ENCODE data around the gene LIMS2.

LIMS2 gene

GRCh38 chr2:127701193-127701650 is 25.9 kb upstream of the LIMS2 start, which contains the start of gene SFT2D3:
SFT2D3 (plus strand) TSS chr2:127701497; CDS start chr2:127701529, 32 bp downstream.
- DNase-seq (ENCODE audit: low read depth in 2 of 2) = peak; percentile 80 to 85

GRCh38 chr2:127700527-127701192 is 25.3 kb upstream of the LIMS2 start:
- no peak for DNase-seq (ENCODE audit: low read depth in 2 of 2)

DNA sequence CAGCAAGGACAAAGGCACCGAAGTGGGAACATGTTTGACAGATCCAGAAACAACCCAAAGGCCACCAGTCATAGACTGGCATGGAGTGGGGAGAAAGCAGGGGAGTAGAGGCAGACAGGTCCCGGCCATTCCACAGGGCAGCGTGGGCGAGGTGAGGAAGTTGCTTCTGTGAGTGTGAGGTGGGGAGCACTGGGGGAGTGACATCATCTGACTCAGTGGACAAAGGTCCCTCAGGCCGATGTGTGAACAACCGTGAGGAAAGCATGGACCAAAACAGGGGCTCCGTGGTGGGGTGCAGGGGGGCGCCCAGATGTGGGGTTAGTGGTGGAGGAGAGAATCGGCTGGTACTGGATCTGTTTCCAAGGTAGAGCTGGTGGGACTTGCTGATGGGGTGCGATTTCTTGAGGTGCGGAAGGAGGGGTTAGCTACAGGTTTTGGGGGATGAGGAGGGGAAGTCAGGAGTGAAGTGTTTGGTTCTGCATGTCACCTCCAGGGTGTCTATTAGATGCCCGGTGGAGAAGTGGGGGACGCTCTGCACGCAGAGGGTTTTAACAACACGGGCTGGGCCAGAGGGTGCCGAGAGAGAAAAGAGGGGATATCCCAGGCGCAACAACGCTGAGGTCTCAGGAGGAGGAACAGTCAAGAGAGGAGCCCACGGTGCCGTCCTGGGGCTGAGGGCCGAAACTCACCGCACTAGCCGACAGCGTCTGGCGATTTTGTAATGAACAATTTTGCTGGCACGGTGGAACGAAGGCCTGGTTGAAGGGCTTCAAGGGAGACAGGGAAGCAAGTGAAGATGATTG is 23.4 kb upstream of the LIMS2 start:
- DNase-seq (ENCODE audit: low read depth in 2 of 2) = no peak

- DNase-seq (ENCODE audit: low read depth in 2 of 2) = no peak
These were observed 22.3 kb upstream of the LIMS2 start for GRCh38 chr2:127697482-127698180.

- peak in 1 of 2 donors; percentile 46 for DNase-seq (ENCODE audit: low read depth in 2 of 2)
These were observed 20.5 kb upstream of the LIMS2 start for GRCh38 chr2:127695491-127696472.

- no peak for DNase-seq (ENCODE audit: low read depth in 2 of 2)
These were observed 19.7 kb upstream of the LIMS2 start for GRCh38 chr2:127694986-127695385.

GRCh38 chr2:127690696-127691095 is 15.4 kb upstream of the LIMS2 start:
- no peak for DNase-seq (ENCODE audit: low read depth in 2 of 2)

DNA sequence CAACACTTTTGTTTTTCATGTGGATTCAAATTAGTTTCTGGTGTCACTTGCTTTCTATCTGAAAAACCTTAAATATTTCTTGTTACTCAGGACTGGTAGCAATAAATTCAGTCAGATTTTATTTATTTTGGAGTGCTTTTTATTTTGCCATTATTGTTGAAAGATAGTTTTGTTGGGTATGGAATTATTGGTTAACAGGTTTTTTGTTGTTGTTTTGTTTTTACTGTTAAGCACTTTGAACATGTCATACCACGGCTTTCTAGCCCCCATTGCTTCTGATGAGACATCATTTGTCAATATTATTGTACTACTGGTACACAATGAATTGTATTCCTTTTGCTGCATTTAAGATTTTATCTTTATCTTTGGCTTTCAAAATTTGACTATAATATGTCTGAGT is 13.1 kb upstream of the LIMS2 start:
- DNase-seq (ENCODE audit: low read depth in 2 of 2) = no peak

DNA sequence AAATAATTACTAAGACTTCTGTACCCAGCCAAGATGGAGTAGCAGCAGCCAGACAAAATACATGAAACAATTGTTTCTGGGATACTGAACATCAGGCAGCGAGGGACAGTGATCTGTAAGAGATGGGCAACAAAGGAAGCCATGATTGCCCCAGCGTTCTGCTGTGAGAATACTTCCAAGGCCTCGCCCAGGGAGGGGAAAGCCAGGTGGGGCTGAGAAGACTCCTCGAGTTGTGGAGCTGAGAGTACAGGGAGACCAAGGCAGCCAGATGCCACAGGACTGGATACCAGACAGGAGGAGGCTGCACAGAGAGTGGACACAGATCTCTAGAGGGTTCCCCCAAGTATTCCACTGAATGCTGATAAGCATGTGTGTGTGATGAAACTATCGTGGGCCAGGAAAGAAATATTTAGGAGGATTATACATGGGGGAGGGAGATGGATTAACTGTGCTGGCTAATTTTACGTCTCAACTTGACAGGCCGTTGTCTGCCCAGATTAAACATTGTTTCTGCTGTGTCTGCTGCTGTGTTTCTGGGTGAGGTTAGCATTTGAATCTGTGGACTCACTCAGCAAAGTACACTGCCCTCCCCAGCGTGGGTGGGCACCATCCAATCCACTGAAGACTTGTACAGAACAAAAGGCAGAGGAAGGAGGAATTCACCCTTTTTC is 10.2 kb upstream of the LIMS2 start:
- no peak for DNase-seq (ENCODE audit: low read depth in 2 of 2)

- no peak for DNase-seq (ENCODE audit: low read depth in 2 of 2)
These were observed 8.4 kb upstream of the LIMS2 start for GRCh38 chr2:127683757-127684156.

- no peak for DNase-seq (ENCODE audit: low read depth in 2 of 2)
These were observed 7.7 kb upstream of the LIMS2 start for GRCh38 chr2:127683056-127683455.

DNA sequence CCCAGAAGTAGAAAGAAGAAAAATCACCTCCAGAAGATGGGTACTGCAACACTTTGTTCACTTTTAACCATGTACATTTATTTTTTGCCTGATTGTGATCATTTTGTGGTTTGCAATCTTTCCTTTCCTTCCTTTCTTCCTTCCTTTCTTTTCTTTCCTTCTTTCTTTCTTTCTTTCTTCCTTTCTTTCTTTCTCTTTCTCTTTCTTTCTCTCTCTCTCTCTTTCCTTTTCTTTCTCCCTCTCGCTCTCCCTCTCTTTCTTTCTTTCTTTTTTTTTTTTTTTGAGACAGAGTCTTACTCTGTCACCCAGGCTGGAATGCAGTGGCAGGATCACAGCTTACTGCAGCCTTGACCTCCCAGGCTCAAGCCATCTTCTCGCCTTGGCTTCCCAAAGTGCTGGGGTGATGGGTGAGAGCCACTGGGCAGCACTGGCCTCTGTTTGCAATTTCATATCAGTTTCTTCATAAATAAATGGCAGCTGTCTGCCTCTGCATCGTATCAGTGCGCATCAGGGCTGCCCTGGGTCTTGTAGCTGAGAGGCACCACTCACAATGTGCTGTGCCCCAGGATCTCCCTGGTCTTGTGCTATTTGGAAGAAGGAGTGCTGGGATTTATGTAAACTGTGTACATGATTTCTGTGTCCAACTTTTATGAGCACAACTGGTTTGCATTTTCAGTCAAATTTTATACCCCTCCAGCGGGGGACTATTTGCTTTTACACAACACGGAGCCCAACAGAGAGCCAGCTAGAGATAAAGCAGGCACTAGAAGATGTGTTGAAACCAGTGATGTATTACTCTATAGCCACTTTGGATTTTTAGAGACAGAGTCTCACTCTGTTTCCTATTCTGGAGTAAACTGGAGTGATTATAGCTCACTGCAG is 6.9 kb upstream of the LIMS2 start:
- DNase-seq (ENCODE audit: low read depth in 2 of 2) = no peak

GRCh38 chr2:127681288-127681804 is 6.0 kb upstream of the LIMS2 start:
- DNase-seq (ENCODE audit: low read depth in 2 of 2) = no peak

GRCh38 chr2:127680706-127681287 is 5.5 kb upstream of the LIMS2 start:
- no peak for DNase-seq (ENCODE audit: low read depth in 2 of 2)

- no peak for DNase-seq (ENCODE audit: low read depth in 2 of 2)
These were observed 4.5 kb upstream of the LIMS2 start for GRCh38 chr2:127679680-127680361.

- DNase-seq (ENCODE audit: low read depth in 2 of 2) = no peak
These were observed 3.7 kb upstream of the LIMS2 start for GRCh38 chr2:127678991-127679390.

GRCh38 chr2:127678531-127678930 is 3.2 kb upstream of the LIMS2 start:
- no peak for DNase-seq (ENCODE audit: low read depth in 2 of 2)

GRCh38 chr2:127676906-127677305 is 1.6 kb upstream of the LIMS2 start:
- DNase-seq (ENCODE audit: low read depth in 2 of 2) = no peak

Measured in stimulated activated CD8-positive, alpha-beta memory T cell treated with anti-CD3 and anti-CD28 coated beads, Interleukin-2, amount 100 ng/mL, for 48 hours (primary cell).